Neural cell (in vitro differentiated cells): ENCODE results near the gene ZNF79. TPM values are rescaled to one million over a fixed set of nuclear protein-coding genes. Genes with fewer than 3 reads are reported as not detected.
A peak's percentile ranks its signal among the peaks of the same experiment; 100 is the strongest.

Source experiments
- H2AFZ ChIP-seq: fragments of 200-600, 300-800 bp; sonication (generic), shearing (Covaris generic); 2 replicates; pipeline ENCODE4 v1.6.0; 2014; ENCODE audit warnings: low read depth, mild to moderate bottlenecking, antibody characterized with exemption, low read length, moderate library complexity
- H3F3A ChIP-seq: fragments of 200-600 bp; shearing (Covaris generic); 2 replicates; pipeline ENCODE4 v1.6.1; 2016; ENCODE audit warnings: mild to moderate bottlenecking, moderate library complexity, mixed read lengths, antibody characterized with exemption, low read length; ENCODE audit not compliant: insufficient read depth, poor library complexity, severe bottlenecking
- H3K27ac ChIP-seq: fragments of 200-600, 300-800 bp; sonication (generic), shearing (Covaris generic); 2 replicates; pipeline ENCODE4 v1.5.1; 2014; ENCODE audit warnings: mild to moderate bottlenecking, low read length, moderate library complexity
- H3K27me3 ChIP-seq: fragments of 300-800, 200-600 bp; sonication (generic), shearing (Covaris generic); 2 replicates; pipeline ENCODE4 v1.6.0; 2014; ENCODE audit warnings: mild to moderate bottlenecking, low read depth, low read length, moderate library complexity; ENCODE audit not compliant: insufficient read depth
- H3K36me3 ChIP-seq: fragments of 300-800, 200-600 bp; sonication (generic), shearing (Covaris generic); 2 replicates; pipeline ENCODE4 v1.5.1; 2014; ENCODE audit warnings: mild to moderate bottlenecking, antibody characterized with exemption, low read length, moderate library complexity; ENCODE audit not compliant: insufficient read depth
- H3K4me2 ChIP-seq: fragments of 300-800, 200-600 bp; sonication (generic), shearing (Covaris generic); 2 replicates; pipeline ENCODE4 v1.6.0; 2014; ENCODE audit warnings: mild to moderate bottlenecking, low read length
- H3K4me3 ChIP-seq: fragments of 300-800, 200-600 bp; sonication (generic), shearing (Covaris generic); 2 replicates; pipeline ENCODE4 v1.5.1; 2014; ENCODE audit warnings: mild to moderate bottlenecking, low read length, moderate library complexity
- H3K79me2 ChIP-seq: fragments of 200-600 bp; shearing (Covaris generic); replicated peaks from 2 replicates; pipeline ENCODE4 v1.6.0; 2014; ENCODE audit warnings: mild to moderate bottlenecking, low read length, moderate library complexity; ENCODE audit not compliant: insufficient read depth
- H3K9ac ChIP-seq: fragments of 300-800, 200-600 bp; sonication (generic), shearing (Covaris generic); 2 replicates; pipeline ENCODE4 v1.6.1; 2016; ENCODE audit warnings: mild to moderate bottlenecking, low read length, mixed read lengths
- H3K9me2 ChIP-seq: fragments of 200-600 bp; shearing (Covaris generic); 2 replicates; pipeline ENCODE4 v1.6.1; 2016; ENCODE audit warnings: mild to moderate bottlenecking, low read length, mixed read lengths; ENCODE audit not compliant: insufficient read depth
- H3K9me3 ChIP-seq: fragments of 200-600, 300-800 bp; sonication (generic), shearing (Covaris generic); 2 replicates; pipeline ENCODE4 v1.6.1; 2016; ENCODE audit warnings: mild to moderate bottlenecking, mixed run types, low read length, moderate library complexity, mixed read lengths
- H4K20me1 ChIP-seq: fragments of 200-600 bp; shearing (Covaris generic); 2 replicates; pipeline ENCODE4 v1.6.1; 2016; ENCODE audit warnings: mild to moderate bottlenecking, mixed run types; ENCODE audit not compliant: insufficient read depth
- EP300 ChIP-seq: fragments of 450-650 bp; conservative IDR thresholded peaks from 2 replicates; pipeline ENCODE4 v1.6.1; 2014; ENCODE audit warnings: antibody characterized with exemption, mild to moderate bottlenecking, moderate library complexity; ENCODE audit not compliant: poor library complexity, severe bottlenecking
- EZH2 ChIP-seq: fragments of 200-600, 300-800 bp; shearing (Covaris generic), sonication (generic); IDR thresholded peaks from 2 replicates; pipeline ENCODE4 v1.6.1; 2014; ENCODE audit warnings: antibody characterized with exemption, low read length, borderline replicate concordance, mild to moderate bottlenecking; ENCODE audit not compliant: insufficient read depth, poor library complexity, severe bottlenecking
- MXI1 ChIP-seq: fragments of 450-650 bp; conservative IDR thresholded peaks from 2 replicates; pipeline ENCODE4 v1.6.1; 2014; ENCODE audit warnings: antibody characterized with exemption, mild to moderate bottlenecking; ENCODE audit not compliant: poor library complexity, severe bottlenecking
- POLR2AphosphoS5 ChIP-seq: IDR thresholded peaks from 2 replicates; pipeline ENCODE4 v1.6.1; 2012
- RAD21 ChIP-seq: fragments of 450-650 bp; conservative IDR thresholded peaks from 2 replicates; pipeline ENCODE4 v1.6.1; 2014; ENCODE audit warnings: antibody characterized with exemption, mild to moderate bottlenecking, moderate library complexity
- REST ChIP-seq: IDR thresholded peaks from 2 replicates; pipeline ENCODE4 v1.6.1; 2012; ENCODE audit warnings: borderline replicate concordance
- SMC3 ChIP-seq: fragments of 450-650 bp; conservative IDR thresholded peaks from 2 replicates; pipeline ENCODE4 v1.6.1; 2014; ENCODE audit warnings: antibody characterized with exemption, mild to moderate bottlenecking, moderate library complexity; ENCODE audit not compliant: poor library complexity
- TAF1 ChIP-seq: IDR thresholded peaks from 2 replicates; pipeline ENCODE4 v1.6.1; 2012; ENCODE audit warnings: low read depth
- polyA plus RNA-seq: library from polyadenylated mRNA; depleted of rRNA; stranded (reverse); fragments of >200 nt; gene quantifications from 2 replicates; pipeline ENCODE4 v1.2.3, GENCODE V29; 2014
- TF ChIP-seq, protein P1 (sequence below): fragments of 450-650 bp; IDR thresholded peaks from 2 replicates; pipeline ENCODE4 v1.5.1; 2014; ENCODE audit warnings: antibody characterized with exemption, mild to moderate bottlenecking, moderate library complexity; ENCODE audit not compliant: poor library complexity, severe bottlenecking

ZNF79 gene
- polyA plus RNA-seq, 1 donor from 2014 or later, result 2.9 TPM

DNA sequence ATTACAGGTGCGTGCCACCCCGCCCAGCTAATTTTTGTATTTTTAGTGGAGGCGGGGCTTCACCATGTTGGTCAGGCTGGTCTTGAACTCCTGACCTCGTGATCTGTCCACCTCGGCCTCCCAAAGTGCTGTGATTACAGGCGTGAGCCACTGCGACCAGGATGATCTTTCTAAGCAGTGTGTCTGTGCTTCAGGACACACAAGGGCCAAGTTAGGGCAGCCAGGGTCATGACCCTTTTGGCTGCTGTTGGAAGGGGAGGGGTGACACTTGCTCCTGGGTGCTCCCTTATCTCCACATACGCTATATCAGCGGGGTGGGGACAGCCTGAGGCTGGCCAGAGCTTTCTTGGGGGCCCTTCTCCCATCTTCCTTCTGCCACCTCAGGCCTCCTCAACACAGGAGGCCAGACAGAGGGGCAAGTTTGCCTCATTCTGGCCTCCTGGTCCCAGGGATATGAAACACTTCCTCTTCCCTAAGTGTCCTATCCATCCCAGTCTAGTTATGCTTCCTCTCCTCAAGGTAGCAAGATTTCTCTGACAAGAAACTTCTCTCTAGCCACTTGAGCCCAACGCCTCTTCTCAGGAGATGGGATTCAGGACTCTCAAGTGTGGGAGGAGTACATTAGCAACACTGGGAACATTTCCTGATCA lies 1.9 kb upstream of the ZNF79 start:
- Histone ChIP-seq H3K27ac (no peak overlapping the region), H3K4me3 (peak overlapping the region; percentile 70), H3F3A (no peaks in the 10 kb centered on the region), H3K79me2 (peaks cover 15% of the 10 kb centered on the region), H3K9me3 (no peaks in the 10 kb centered on the region), H4K20me1 (no peaks in the 10 kb centered on the region), H3K36me3 (no peaks in the 10 kb centered on the region), H3K27me3 (no peaks in the 10 kb centered on the region), H3K9me2 (no peaks in the 10 kb centered on the region), H3K9ac (no peak overlapping the region), H3K4me2 (peak overlapping the region; percentile 74), H2AFZ (no peak overlapping the region)
- no peak for TF ChIP-seq MXI1
- TF ChIP-seq RAD21, result no peak
- no peak for TF ChIP-seq EP300
- TF ChIP-seq EZH2, result no peak
- TF ChIP-seq POLR2AphosphoS5, result no peak
- no peak for TF ChIP-seq TAF1
- no peak for TF ChIP-seq REST
- TF ChIP-seq SMC3, result no peak
- TF ChIP-seq, protein P1, sequence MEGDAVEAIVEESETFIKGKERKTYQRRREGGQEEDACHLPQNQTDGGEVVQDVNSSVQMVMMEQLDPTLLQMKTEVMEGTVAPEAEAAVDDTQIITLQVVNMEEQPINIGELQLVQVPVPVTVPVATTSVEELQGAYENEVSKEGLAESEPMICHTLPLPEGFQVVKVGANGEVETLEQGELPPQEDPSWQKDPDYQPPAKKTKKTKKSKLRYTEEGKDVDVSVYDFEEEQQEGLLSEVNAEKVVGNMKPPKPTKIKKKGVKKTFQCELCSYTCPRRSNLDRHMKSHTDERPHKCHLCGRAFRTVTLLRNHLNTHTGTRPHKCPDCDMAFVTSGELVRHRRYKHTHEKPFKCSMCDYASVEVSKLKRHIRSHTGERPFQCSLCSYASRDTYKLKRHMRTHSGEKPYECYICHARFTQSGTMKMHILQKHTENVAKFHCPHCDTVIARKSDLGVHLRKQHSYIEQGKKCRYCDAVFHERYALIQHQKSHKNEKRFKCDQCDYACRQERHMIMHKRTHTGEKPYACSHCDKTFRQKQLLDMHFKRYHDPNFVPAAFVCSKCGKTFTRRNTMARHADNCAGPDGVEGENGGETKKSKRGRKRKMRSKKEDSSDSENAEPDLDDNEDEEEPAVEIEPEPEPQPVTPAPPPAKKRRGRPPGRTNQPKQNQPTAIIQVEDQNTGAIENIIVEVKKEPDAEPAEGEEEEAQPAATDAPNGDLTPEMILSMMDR, result no peak

DNA sequence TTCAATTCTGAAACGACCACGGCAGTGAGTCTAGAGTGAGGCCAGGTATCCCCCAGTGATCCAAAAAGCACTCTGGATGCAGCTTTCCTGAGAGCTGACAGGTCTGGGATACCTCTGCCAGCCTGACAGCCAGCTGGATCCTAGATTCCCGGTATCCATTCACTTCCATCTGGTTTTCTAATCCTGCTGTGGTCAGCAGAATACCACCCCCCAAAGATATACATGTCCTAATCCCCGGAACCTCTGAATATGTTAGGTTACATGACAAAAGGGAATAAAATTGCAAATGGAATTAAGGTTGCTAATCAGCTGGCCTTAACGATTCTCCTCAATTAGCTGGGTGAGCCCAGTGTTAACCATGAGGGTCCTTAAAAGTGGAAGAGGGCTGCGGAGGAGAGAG lies 1.4 kb upstream of the ZNF79 start:
- peaks cover 15% of the 10 kb centered on the region for H3K79me2 ChIP-seq
- no peaks in the 10 kb centered on the region for H4K20me1 ChIP-seq
- no peak overlapping the region for H2AFZ ChIP-seq
- no peak for TF ChIP-seq EP300
- no peak for TF ChIP-seq EZH2
- TF ChIP-seq TAF1, result no peak
- no peak for TF ChIP-seq MXI1
- TF ChIP-seq, protein P1, result no peak
- no peak for TF ChIP-seq RAD21
- no peak for TF ChIP-seq POLR2AphosphoS5
- no peak for TF ChIP-seq REST
- no peak for TF ChIP-seq SMC3
- no peaks in the 10 kb centered on the region for H3K9me2 ChIP-seq
- no peaks in the 10 kb centered on the region for H3K9me3 ChIP-seq
- H3K4me2 ChIP-seq, result peak overlapping the region; percentile 74
- H3K36me3 ChIP-seq, result no peaks in the 10 kb centered on the region
- no peaks in the 10 kb centered on the region for H3K27me3 ChIP-seq
- H3K9ac ChIP-seq, result peak overlapping the region; percentile 83
- no peak overlapping the region for H3K27ac ChIP-seq
- H3F3A ChIP-seq, result no peaks in the 10 kb centered on the region
- peak overlapping the region; percentile 70 for H3K4me3 ChIP-seq
